H9 (cell line): Measurements from ENCODE around the gene ZCWPW1. TPM values are rescaled to one million over a fixed set of nuclear protein-coding genes. Genes with fewer than 3 reads are reported as not detected.

Experiments
- DNase-seq: peaks from one replicate; pipeline ENCODE4 v3.0.0-alpha.2; 2017
- H2AFZ ChIP-seq: one replicate; pipeline ENCODE4 v1.6.1; 2013; ENCODE audit warnings: mild to moderate bottlenecking, low read length, control low read depth, moderate library complexity
- H2AK5ac ChIP-seq: 2 replicates; pipeline ENCODE4 v1.6.1; 2013; ENCODE audit warnings: low read length, control low read depth, mixed read lengths; ENCODE audit not compliant: insufficient read length
- H2BK120ac ChIP-seq: one replicate; pipeline ENCODE4 v1.6.1; 2013; ENCODE audit warnings: low read depth, mild to moderate bottlenecking, low read length, control low read depth, inconsistent platforms; ENCODE audit not compliant: poor library complexity, severe bottlenecking
- H2BK12ac ChIP-seq: 2 replicates; pipeline ENCODE4 v1.6.1; 2013; ENCODE audit warnings: low read length, control low read depth, mixed read lengths, low read depth; ENCODE audit not compliant: insufficient read length
- H2BK15ac ChIP-seq: 2 replicates; pipeline ENCODE4 v1.6.1; 2013; ENCODE audit warnings: low read depth, low read length, control low read depth
- H2BK20ac ChIP-seq: one replicate; pipeline ENCODE4 v1.6.1; 2013; ENCODE audit warnings: low read depth, mild to moderate bottlenecking, low read length, control low read depth, inconsistent platforms; ENCODE audit not compliant: poor library complexity, severe bottlenecking
- H2BK5ac ChIP-seq: 2 replicates; pipeline ENCODE4 v1.6.1; 2013; ENCODE audit warnings: low read length, control low read depth, mixed read lengths; ENCODE audit not compliant: insufficient read length
- H3K14ac ChIP-seq: 2 replicates; pipeline ENCODE4 v1.6.1; 2013; ENCODE audit warnings: low read length, control low read depth; ENCODE audit not compliant: insufficient read depth
- H3K18ac ChIP-seq: 2 replicates; pipeline ENCODE4 v1.6.1; 2013; ENCODE audit warnings: low read depth, mild to moderate bottlenecking, mixed read lengths, low read length, control low read depth; ENCODE audit not compliant: insufficient read length
- H3K23ac ChIP-seq: 2 replicates; pipeline ENCODE4 v1.6.1; 2013; ENCODE audit warnings: low read length, control low read depth, mixed read lengths, low read depth; ENCODE audit not compliant: insufficient read length
- H3K23me2 ChIP-seq: 2 replicates; pipeline ENCODE4 v1.6.1; 2013; ENCODE audit warnings: low read depth, mild to moderate bottlenecking, mixed read lengths, low read length, control low read depth; ENCODE audit not compliant: insufficient read length, poor library complexity, severe bottlenecking
- H3K27ac ChIP-seq: 2 replicates; pipeline ENCODE4 v1.5.1; 2013; ENCODE audit warnings: low read length, control low read depth, mixed read lengths, low read depth; ENCODE audit not compliant: insufficient read length
- H3K27me3 ChIP-seq: 2 replicates; pipeline ENCODE4 v1.6.1; 2013; ENCODE audit warnings: low read length, control low read depth, inconsistent platforms; ENCODE audit not compliant: insufficient read depth
- H3K4ac ChIP-seq: 2 replicates; pipeline ENCODE4 v1.6.1; 2013; ENCODE audit warnings: low read depth, mild to moderate bottlenecking, control low read depth, inconsistent platforms, low read length, moderate library complexity
- H3K4me1 ChIP-seq: 2 replicates; pipeline ENCODE4 v1.6.1; 2013; ENCODE audit warnings: low read length, control low read depth, inconsistent platforms; ENCODE audit not compliant: insufficient read depth
- H3K4me2 ChIP-seq: 2 replicates; pipeline ENCODE4 v1.6.1; 2013; ENCODE audit warnings: low read length, control low read depth, mixed read lengths; ENCODE audit not compliant: insufficient read length, insufficient read depth
- H3K56ac ChIP-seq: 2 replicates; pipeline ENCODE4 v1.6.1; 2013; ENCODE audit warnings: low read depth, mild to moderate bottlenecking, mixed read lengths, low read length, control low read depth; ENCODE audit not compliant: insufficient read length
- H3K79me1 ChIP-seq: 2 replicates; pipeline ENCODE4 v1.6.1; 2013; ENCODE audit warnings: low read depth, mild to moderate bottlenecking, moderate library complexity, low read length, control low read depth, inconsistent platforms; ENCODE audit not compliant: insufficient read depth, poor library complexity, severe bottlenecking
- H3K79me2 ChIP-seq: 2 replicates; pipeline ENCODE4 v1.6.1; 2013; ENCODE audit warnings: low read length, control low read depth, inconsistent platforms; ENCODE audit not compliant: insufficient read depth
- H3K9ac ChIP-seq: 2 replicates; pipeline ENCODE4 v1.6.1; 2013; ENCODE audit warnings: low read length, control low read depth, mixed read lengths; ENCODE audit not compliant: insufficient read length; ENCODE audit errors: extremely low read depth
- H3K9me3 ChIP-seq: one replicate; pipeline ENCODE4 v1.6.1; 2013; ENCODE audit warnings: low read depth, low read length, inconsistent platforms; ENCODE audit not compliant: control insufficient read depth
- H3T11ph ChIP-seq: one replicate; pipeline ENCODE4 v1.6.1; 2013; ENCODE audit warnings: mild to moderate bottlenecking, low read length, control low read depth, inconsistent platforms
- H4K20me1 ChIP-seq: one replicate; pipeline ENCODE4 v1.6.1; 2013; ENCODE audit not compliant: control insufficient read depth, insufficient read length, insufficient read depth
- H4K5ac ChIP-seq: 2 replicates; pipeline ENCODE4 v1.6.1; 2013; ENCODE audit warnings: low read depth, mild to moderate bottlenecking, mixed read lengths, low read length, control low read depth; ENCODE audit not compliant: insufficient read length
- H4K8ac ChIP-seq: replicated peaks from 2 replicates; pipeline ENCODE4 v1.6.1; 2013; ENCODE audit warnings: low read length, control low read depth, mixed read lengths, low read depth; ENCODE audit not compliant: insufficient read length
- H4K91ac ChIP-seq: 2 replicates; pipeline ENCODE4 v1.6.1; 2013; ENCODE audit warnings: low read depth, mild to moderate bottlenecking, moderate library complexity, mixed read lengths, low read length, control low read depth; ENCODE audit not compliant: insufficient read length
- H3K27ac Mint-ChIP-seq, 3 experiments: 2 replicates in 2 of 3; 3 replicates in 1 of 3; pipeline ENCODE4 v1.8.0; 2020 to 2021; ENCODE audit warnings: mixed read lengths in 3 of 3, mild to moderate bottlenecking in 1 of 3, moderate library complexity in 1 of 3
- H3K27me3 Mint-ChIP-seq: 2 replicates; pipeline ENCODE4 v1.8.0; 2021; ENCODE audit warnings: low read depth, mild to moderate bottlenecking, moderate library complexity, mixed read lengths
- H3K36me3 Mint-ChIP-seq, 3 experiments: 2 replicates in 2 of 3; 3 replicates in 1 of 3; pipeline ENCODE4 v1.8.0; 2020 to 2021; ENCODE audit warnings: low read depth in 3 of 3, mixed read lengths in 3 of 3; ENCODE audit not compliant: insufficient read depth in 1 of 3
- H3K4me1 Mint-ChIP-seq, 2 experiments: 2 replicates each; pipeline ENCODE4 v1.8.0; 2020; ENCODE audit warnings: mixed read lengths in 2 of 2
- H3K4me3 Mint-ChIP-seq, 2 experiments: 2 replicates in 1 of 2; 3 replicates in 1 of 2; pipeline ENCODE4 v1.8.0; 2020 to 2021; ENCODE audit warnings: mild to moderate bottlenecking in 2 of 2, mixed read lengths in 2 of 2, moderate library complexity in 1 of 2
- H3K9me3 Mint-ChIP-seq, 2 experiments: 2 replicates in 1 of 2; 3 replicates in 1 of 2; pipeline ENCODE4 v1.8.0; 2020; ENCODE audit warnings: mild to moderate bottlenecking in 2 of 2, mixed read lengths in 2 of 2, moderate library complexity in 1 of 2
- CTCF ChIP-seq: fragments of 200-600 bp; sonication (generic); conservative IDR thresholded peaks from 3 replicates; pipeline ENCODE4 v1.8.0; 2021; ENCODE audit warnings: antibody characterized with exemption, mild to moderate bottlenecking
- WGBS: extraction: QIAGEN DNeasy Blood & Tissue Kit; methylation state at CpG from one replicate; pipeline ENCODE4 v1.1.7; 2013; ENCODE audit warnings: missing lambda C conversion rate, low lambda C conversion rate, mixed read lengths; ENCODE audit not compliant: insufficient read length; ENCODE audit errors: extremely low coverage; 5-methylcytosine and 5-hydroxymethylcytosine counted together
- total RNA-seq: library from RNA; stranded (reverse); gene quantifications from 2 replicates; pipeline ENCODE4 v1.2.1, GENCODE V29; 2021

ZCWPW1 gene
- total RNA-seq, 1 experiment from 2014 or later, result 1.1 TPM

GRCh38 chr7:100457033-100457432 is 28.5 kb upstream of the ZCWPW1 start:
- Histone ChIP-seq H3K4me2 (no peak overlapping the region), H4K8ac (no peak overlapping the region), H3K79me2 (no peaks in the 10 kb centered on the region), H3K9me3 (no peaks in the 10 kb centered on the region), H2AFZ (no peak overlapping the region), H3K56ac (no peak overlapping the region), H3K27me3 (no peaks in the 10 kb centered on the region), H3K23me2 (no peaks in the 10 kb centered on the region), H2AK5ac (no peak overlapping the region), H3T11ph (no peak overlapping the region), H2BK20ac (no peak overlapping the region), H2BK12ac (no peak overlapping the region), H4K91ac (no peak overlapping the region), H3K27ac (no peak overlapping the region), H4K5ac (no peak overlapping the region), H3K9ac (no peak overlapping the region), H2BK15ac (no peak overlapping the region), H2BK5ac (no peak overlapping the region), H3K79me1 (no peaks in the 10 kb centered on the region), H3K23ac (no peak overlapping the region), H3K14ac (no peak overlapping the region), H4K20me1 (no peaks in the 10 kb centered on the region), H3K4me1 (no peaks in the 10 kb centered on the region), H3K18ac (no peak overlapping the region), H3K4ac (no peak overlapping the region), H2BK120ac (no peak overlapping the region)
- no CpG with 5 or more reads among the region's 6 CpGs for WGBS
- Mint-ChIP-seq H3K36me3 (no peaks in the 10 kb centered on the region; a peak in 1 of 7 replicates), H3K4me3 (no peak overlapping the region), H3K27me3 (peaks cover 3% of the 10 kb centered on the region; the same call in 1 of the 2 replicates), H3K27ac (no peak overlapping the region), H3K4me1 (peaks cover 7 to 13% of the 10 kb centered on the region in 2 experiments), H3K9me3 (no peaks in the 10 kb centered on the region; a peak in 1 of 5 replicates)
- no peak for DNase-seq
- TF ChIP-seq CTCF, result no peak
